GM19395 (cell line): Measurements from ENCODE around the gene ICOS.
"Not testable (repeated sequence)": the region's sequence is repeated elsewhere in the genome, so short reads cannot be mapped to it uniquely, and the experiment has no call there.

ENCODE experiments used
- ATAC-seq: cut with Tn5 transposase; IDR thresholded peaks from one replicate; pipeline ENCODE4 v1.9.1; 2021; ENCODE audit warnings: mild to moderate bottlenecking, moderate library complexity; ENCODE audit not compliant: unreplicated experiment

ICOS gene

GRCh38 chr2:203916756-203917155 is 19.8 kb upstream of the ICOS start:
- no peak for ATAC-seq

- no peak for ATAC-seq
Measured at GRCh38 chr2:203918264-203918663, 18.3 kb upstream of the ICOS start.

GRCh38 chr2:203918839-203919238 is 17.7 kb upstream of the ICOS start:
- no peak for ATAC-seq

GRCh38 chr2:203925512-203926158 is 10.9 kb upstream of the ICOS start:
- ATAC-seq, result no peak

GRCh38 chr2:203928849-203929248 is 7.7 kb upstream of the ICOS start:
- ATAC-seq, result no peak

- not testable (repeated sequence) for ATAC-seq
Measured at GRCh38 chr2:203931262-203931661, 5.3 kb upstream of the ICOS start.

- no peak for ATAC-seq
Measured at GRCh38 chr2:203934041-203934492, 2.5 kb upstream of the ICOS start.

GRCh38 chr2:203934711-203935438 is 1.7 kb upstream of the ICOS start:
- ATAC-seq, result no peak

- no peak for ATAC-seq
Measured at GRCh38 chr2:203935568-203935967, 995 bp upstream of the ICOS start.

GRCh38 chr2:203936949-203937348 is 386 bp downstream of the ICOS start:
- ATAC-seq, result no peak

GRCh38 chr2:203937788-203938187 is 1.2 kb downstream of the ICOS start:
- ATAC-seq, result no peak

- no peak for ATAC-seq
Measured at GRCh38 chr2:203940039-203940438, 3.5 kb downstream of the ICOS start.

GRCh38 chr2:203943493-203944382 is 7.2 kb downstream of the ICOS start:
- not testable (repeated sequence) for ATAC-seq

GRCh38 chr2:203948733-203949132 is 12.2 kb downstream of the ICOS start:
- no peak for ATAC-seq

GRCh38 chr2:203949228-203949627 is 12.7 kb downstream of the ICOS start:
- no peak for ATAC-seq

- no peak for ATAC-seq
Measured at GRCh38 chr2:203951366-203951902, 14.9 kb downstream of the ICOS start.

GRCh38 chr2:203959265-203959664 is 22.7 kb downstream of the ICOS start:
- no peak for ATAC-seq

GRCh38 chr2:203959672-203960071 is 23.1 kb downstream of the ICOS start:
- no peak for ATAC-seq

- ATAC-seq, result no peak
Measured at GRCh38 chr2:203960811-203961210, 24.2 kb downstream of the ICOS start.

GRCh38 chr2:203965190-203965589 is 28.6 kb downstream of the ICOS start:
- not testable (repeated sequence) for ATAC-seq

GRCh38 chr2:203971251-203971650 is 34.7 kb downstream of the ICOS start:
- ATAC-seq, result no peak
